ENCODE results near the gene ZNF518A.

Gene ZNF518A

GRCh38 chr10:96129387-96130325, at the start of gene ZNF518A:
TSS of gene ZNF518A (plus strand) at chr10:96130297. CDS start at chr10:96156323, 26,026 bp downstream.
- DNase-seq (ENCODE audit: low spot score): peak; percentile 88

- DNase-seq (ENCODE audit: low spot score): no peak
Observed at GRCh38 chr10:96082153-96082552, 47.9 kb upstream of the ZNF518A start.

DNA sequence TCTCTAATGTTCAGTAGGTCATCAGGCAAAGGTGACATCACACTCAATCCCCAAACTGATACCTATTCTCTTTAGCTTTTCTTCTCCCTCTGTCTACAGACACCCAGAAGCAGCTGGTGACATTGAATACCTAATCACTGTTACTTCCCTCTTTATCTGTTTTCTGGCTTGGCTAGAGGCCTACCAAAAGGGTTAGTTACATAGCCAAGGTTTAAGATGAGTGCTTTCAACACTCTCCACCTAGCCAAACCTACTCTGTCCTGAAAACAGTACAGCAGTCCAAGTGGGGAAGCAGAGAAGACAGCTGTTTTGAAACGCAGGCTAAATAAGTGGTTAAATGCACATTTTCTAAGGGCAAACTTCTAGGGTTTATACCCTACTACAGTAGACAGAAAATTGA, 47.3 kb upstream of the ZNF518A start:
- no peak for DNase-seq (ENCODE audit: low spot score)

GRCh38 chr10:96089116-96089515, 41.0 kb upstream of the ZNF518A start:
- no peak for DNase-seq (ENCODE audit: low spot score)

DNA sequence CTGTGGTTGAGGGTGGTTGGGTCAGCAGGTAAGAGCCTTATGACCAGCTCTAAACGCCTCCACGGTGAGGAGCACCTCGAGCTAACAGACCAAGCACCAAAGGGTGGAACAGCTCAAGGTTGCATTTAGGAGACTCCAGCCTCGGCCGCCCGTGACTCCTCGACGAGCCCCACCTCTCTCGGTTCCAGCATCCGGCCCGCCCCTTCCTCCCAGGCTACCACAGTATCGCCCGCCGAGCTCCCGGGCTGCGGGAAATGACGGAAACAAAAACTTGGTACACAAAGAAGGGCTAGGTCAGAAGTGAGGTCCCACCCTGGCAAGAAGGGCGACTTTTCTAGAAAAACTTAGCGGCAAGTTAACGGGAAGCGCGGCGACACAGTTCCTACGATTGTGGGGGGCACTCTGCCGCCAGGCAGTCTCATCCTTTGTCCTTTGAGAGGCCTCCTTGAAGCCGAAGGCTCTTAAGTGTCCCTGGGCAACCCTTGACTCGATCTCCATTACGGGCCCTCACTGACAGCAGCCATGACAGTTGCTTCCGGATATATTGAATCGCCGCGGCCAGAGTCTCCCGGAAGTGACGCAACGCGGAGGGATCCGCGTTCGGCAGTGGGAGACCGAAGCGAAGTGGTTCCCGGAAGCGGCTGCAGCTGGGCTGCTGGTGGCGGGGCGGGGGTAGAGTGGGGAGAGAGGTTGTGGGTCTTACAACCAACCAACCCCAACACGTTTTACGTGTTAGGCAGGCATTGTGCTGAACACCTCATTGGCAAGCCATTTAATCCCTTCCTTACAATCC, 40.2 kb upstream of the ZNF518A start:
- DNase-seq (ENCODE audit: low spot score): peak; percentile 85

DNA sequence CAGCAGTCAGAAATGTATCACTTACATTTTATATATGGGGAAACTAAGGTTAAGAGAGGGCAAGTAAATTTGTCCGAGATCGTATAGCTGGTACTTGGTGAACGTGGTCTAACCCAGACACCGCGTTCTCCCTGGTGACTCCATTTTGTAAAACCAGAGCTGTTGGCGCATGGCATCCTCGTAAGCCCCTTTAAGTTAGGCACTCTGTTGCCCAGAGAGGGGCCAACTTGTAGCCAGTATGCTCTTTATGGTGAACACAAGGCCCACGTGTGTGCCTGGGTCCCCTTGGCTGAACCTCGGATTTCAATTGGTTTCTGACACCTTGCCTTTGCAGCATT, 39.7 kb upstream of the ZNF518A start:
- no peak for DNase-seq (ENCODE audit: low spot score)

DNA sequence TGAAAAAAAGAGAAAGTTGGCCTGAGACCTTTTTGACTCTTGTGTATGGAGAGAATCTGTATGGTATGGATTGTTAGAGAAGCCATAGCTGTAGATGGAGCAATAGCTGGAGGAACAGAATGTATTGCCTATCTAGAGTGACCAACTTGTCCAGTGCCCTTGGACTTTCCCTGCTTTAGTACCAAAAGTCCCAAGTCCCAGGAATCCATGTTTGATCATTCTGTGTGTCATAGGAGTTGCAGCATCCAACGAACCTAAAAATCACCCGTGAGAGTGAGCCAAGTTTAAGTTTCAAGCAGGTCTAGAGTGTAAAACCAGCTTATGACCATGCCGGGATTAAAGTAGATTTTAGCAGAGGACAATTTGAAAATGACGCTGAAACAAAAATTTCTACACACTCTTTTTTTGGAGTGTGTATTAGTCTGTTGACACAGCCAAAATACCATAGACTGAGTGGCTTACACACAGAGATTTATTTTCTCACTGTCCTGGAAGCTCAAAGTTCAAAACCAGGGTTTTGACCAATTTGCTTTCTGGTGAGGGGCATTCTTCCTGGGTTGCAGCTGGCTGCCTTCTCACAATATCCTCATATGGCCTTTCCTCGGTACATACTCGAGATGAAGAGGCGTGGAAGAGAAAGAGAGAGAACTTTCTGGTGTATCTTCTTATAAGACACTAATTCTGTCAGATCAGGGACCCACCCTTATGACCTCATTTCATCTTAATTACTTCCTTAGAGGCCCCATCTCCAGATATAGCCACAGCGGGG, 36.9 kb upstream of the ZNF518A start:
- no peak for DNase-seq (ENCODE audit: low spot score)

DNA sequence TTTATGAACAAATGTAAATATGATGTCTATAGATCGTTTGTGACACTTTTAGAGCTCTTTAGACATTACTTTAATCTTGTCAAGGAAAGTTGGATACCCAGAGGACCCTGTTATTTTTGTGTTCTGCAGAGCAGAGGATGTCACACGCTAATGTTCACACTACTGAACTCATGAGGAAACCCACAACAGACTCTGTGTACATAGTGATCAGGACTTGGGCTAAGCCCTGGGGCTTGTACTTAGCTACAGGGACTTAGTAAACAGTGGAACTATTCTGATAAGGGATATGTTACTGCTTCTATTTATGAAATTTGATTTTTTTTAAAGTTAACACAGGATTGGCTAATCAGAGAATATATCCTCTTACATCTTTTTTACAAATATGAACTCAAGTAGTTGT, 36.1 kb upstream of the ZNF518A start:
- DNase-seq (ENCODE audit: low spot score): no peak

- no peak for DNase-seq (ENCODE audit: low spot score)
Observed at GRCh38 chr10:96096958-96097357, 33.1 kb upstream of the ZNF518A start.

DNA sequence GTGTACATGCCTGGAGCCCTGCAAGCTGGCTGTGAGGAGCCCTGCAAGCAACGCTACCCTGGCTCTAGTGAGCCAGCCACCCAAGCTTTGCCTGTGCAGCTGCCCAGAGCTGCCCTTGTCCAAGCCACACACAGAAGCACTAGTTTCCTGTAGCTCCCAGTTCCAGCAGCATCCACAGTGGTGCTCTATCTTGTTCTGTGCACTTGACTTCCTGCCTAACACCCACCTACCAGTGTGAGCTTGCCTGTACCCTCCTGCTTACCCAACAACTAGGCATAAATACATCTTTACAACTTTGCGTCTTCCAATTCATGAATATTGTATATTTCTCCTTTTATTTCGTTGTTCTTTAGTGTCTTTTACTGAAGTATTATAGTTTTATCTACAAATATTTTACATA, 32.2 kb upstream of the ZNF518A start:
- DNase-seq (ENCODE audit: low spot score): no peak

DNA sequence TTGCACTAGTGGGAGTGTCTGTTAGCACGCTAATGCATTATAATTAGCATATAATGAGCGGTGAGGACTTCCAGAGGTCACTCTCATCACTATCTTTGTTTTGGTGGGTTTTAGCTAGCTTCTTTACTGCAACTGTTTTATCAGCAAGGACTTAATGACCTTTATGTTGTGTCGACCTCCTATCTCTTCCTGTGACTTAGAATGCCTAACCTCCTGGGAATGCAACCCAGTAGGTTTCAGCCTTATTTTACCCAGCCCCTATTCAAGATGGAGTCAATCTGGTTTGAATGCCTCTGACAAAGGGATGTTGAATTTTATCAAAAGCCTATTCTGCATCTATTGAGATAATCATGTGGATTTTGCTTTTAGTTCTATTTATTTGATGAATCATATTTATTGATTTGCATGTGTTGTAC, 22.5 kb upstream of the ZNF518A start:
- DNase-seq (ENCODE audit: low spot score): no peak

- no peak for DNase-seq (ENCODE audit: low spot score)
Observed at GRCh38 chr10:96112531-96112930, 17.6 kb upstream of the ZNF518A start.

GRCh38 chr10:96118604-96119450, 11.3 kb upstream of the ZNF518A start:
- no peak for DNase-seq (ENCODE audit: low spot score)

GRCh38 chr10:96122824-96123223, 7.3 kb upstream of the ZNF518A start:
- no peak for DNase-seq (ENCODE audit: low spot score)

GRCh38 chr10:96124230-96125141, 5.6 kb upstream of the ZNF518A start:
- no peak for DNase-seq (ENCODE audit: low spot score)

DNA sequence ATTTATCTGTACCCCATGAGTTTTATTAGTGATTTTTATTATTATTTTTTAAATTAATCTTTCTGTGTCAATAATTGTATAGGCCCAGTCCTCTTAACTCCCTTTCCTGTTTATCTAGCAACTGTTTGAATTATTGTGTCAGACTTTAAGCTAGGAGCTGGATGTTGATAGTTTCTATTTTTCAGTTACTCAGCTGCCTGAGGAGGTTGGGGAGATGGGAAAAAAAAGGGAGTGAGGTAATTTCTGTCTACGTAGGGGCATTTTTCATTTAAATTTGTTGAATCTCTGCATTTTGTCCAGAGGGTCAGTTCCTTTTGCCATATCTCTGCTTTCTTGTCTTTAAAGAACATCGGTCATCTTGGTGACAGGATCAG, 5.0 kb upstream of the ZNF518A start:
- no peak for DNase-seq (ENCODE audit: low spot score)

- DNase-seq (ENCODE audit: low spot score): no peak
Observed at GRCh38 chr10:96130326-96130995, 364 bp downstream of the ZNF518A start.

GRCh38 chr10:96131621-96132020, 1.5 kb downstream of the ZNF518A start:
- no peak for DNase-seq (ENCODE audit: low spot score)

GRCh38 chr10:96133135-96133534, 3.0 kb downstream of the ZNF518A start:
- DNase-seq (ENCODE audit: low spot score): no peak

DNA sequence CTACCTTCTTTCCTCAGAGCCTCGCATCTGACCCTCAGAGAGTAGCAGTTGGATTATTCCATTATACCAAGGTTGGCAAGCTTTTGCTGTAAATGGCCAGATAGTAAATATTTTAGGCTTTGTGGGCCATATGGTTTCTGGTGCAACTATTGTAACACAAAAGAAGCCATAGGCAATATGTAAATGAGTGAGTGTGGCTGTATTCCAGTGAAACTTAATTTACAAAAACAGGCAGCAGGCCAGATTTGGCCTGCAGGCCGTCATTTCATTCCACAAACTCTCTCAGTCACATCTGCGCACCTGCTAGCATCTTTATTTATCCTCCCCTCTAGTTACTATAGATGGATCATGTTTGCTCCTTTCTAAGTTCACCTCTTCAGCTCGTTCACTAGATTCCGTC, 6.7 kb downstream of the ZNF518A start:
- no peak for DNase-seq (ENCODE audit: low spot score)
